Measurements from ENCODE around the gene YEATS4. TPM values are rescaled to one million over a fixed set of nuclear protein-coding genes. Genes with fewer than 3 reads are reported as not detected.

The YEATS4 gene
- polyA plus RNA-seq, 4 donors: 12.5 to 23.6 (median 19.3) TPM

GRCh38 chr12:69388371-69388770 is 28.8 kb downstream of the YEATS4 start:
- peak; percentile 46 to 51 for DNase-seq
- FAIRE-seq: no peak
- no peaks in the 10 kb centered on the region for H3K9me3 ChIP-seq (ENCODE audit: control insufficient read depth in 2 of 2, insufficient read depth in 1 of 2, low read depth in 1 of 2, low read length in 1 of 2)
- H3K27me3 ChIP-seq (ENCODE audit: control insufficient read depth in 3 of 3, insufficient read depth in 3 of 3, low read length in 3 of 3): no peaks in the 10 kb centered on the region
- peaks cover 0 to 8% (median 2%) of the 10 kb centered on the region in 3 donors for H3K36me3 ChIP-seq (ENCODE audit: control insufficient read depth in 3 of 3, insufficient read depth in 2 of 3, low read depth in 1 of 3, low read length in 3 of 3)
- H3K4me1 ChIP-seq (ENCODE audit: control insufficient read depth in 3 of 3, insufficient read depth in 2 of 3, low read depth in 1 of 3, low read length in 2 of 3): no peaks in the 10 kb centered on the region
- 72 to 94% (median 88%) methylated on average over 1 of the region's 1 CpG for WGBS, 3 donors
- no peak overlapping the region for H3K4me3 ChIP-seq (ENCODE audit: low read depth in 1 of 3, low read length in 3 of 3)
- H3K27ac ChIP-seq (ENCODE audit: low read depth in 1 of 3, low read length in 2 of 3): no peak overlapping the region

DNA sequence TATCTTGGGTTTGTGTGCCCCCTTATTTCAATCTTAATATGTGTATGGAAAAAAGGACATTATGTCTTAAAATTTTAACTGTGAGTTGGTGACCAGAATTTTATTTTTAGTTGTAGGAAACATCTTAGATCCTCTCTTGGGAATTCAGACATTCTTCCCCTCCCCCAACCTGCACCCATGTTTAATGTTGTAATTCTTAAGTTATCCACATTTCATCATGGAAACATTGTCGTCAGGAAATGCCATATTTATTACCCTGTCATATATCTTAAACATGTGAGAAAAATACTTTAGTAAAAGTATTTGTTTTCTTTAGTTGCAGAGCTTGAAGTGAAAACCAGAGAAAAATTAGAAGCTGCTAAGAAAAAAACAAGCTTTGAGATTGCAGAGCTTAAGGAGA is 30.3 kb downstream of the YEATS4 start:
- no peak for DNase-seq
- 35 to 52% (median 35%) methylated on average over 1 of the region's 1 CpG for WGBS, 3 donors
- no peak for FAIRE-seq

DNA sequence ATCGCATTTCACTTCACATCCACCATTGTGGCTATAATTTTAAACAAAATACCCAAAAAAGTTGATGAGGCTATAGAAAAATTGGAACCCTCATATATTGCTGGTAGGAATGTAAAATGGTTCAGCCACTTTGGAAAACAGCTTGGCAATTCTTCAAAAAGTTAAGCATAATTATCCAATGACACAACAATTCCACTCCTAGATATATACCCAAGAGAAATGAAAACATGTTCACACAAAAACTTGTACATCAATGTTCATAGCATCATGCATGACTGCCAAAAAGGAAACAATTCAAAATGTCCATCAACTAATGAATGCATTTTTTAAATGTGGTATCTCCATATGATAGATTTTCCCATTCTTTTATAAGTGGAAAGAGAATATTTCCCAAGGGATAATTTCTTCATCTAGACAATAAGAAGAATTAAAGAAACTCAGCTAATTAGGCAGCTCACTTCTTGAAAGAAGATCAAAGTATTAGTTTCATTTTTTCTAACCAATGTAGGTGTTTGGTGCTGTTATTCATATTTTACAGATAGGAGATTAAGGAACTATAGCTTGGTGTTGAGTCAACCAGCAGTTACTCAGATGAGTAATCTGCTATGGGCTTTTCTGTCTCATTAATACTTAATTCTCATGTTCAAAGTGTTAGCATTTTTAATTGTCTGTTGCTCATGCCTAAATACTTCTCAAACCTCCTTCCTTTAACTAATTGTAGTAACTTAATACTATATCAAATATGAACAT is 32.8 kb downstream of the YEATS4 start:
- Histone ChIP-seq H3K36me3 (ENCODE audit: control insufficient read depth in 3 of 3, insufficient read depth in 2 of 3, low read depth in 1 of 3, low read length in 3 of 3) (peaks cover 0 to 8% (median 2%) of the 10 kb centered on the region in 3 donors), H3K27me3 (ENCODE audit: control insufficient read depth in 3 of 3, insufficient read depth in 3 of 3, low read length in 3 of 3) (no peaks in the 10 kb centered on the region), H3K4me3 (ENCODE audit: low read depth in 1 of 3, low read length in 3 of 3) (no peak overlapping the region), H3K9me3 (ENCODE audit: control insufficient read depth in 2 of 2, insufficient read depth in 1 of 2, low read depth in 1 of 2, low read length in 1 of 2) (no peaks in the 10 kb centered on the region), H3K27ac (ENCODE audit: low read depth in 1 of 3, low read length in 2 of 3) (no peak overlapping the region), H3K4me1 (ENCODE audit: control insufficient read depth in 3 of 3, insufficient read depth in 2 of 3, low read depth in 1 of 3, low read length in 2 of 3) (no peaks in the 10 kb centered on the region)
- WGBS, 3 donors: 100% methylated on average over 1 of the region's 1 CpG
- FAIRE-seq (no peak), DNase-seq (no peak)

More for the DNA sequence above, 30.3 kb downstream of the YEATS4 start:
- Histone ChIP-seq H3K9me3 (ENCODE audit: control insufficient read depth in 2 of 2, insufficient read depth in 1 of 2, low read depth in 1 of 2, low read length in 1 of 2) (no peaks in the 10 kb centered on the region), H3K36me3 (ENCODE audit: control insufficient read depth in 3 of 3, insufficient read depth in 2 of 3, low read depth in 1 of 3, low read length in 3 of 3) (peaks cover 0 to 8% (median 2%) of the 10 kb centered on the region in 3 donors), H3K27ac (ENCODE audit: low read depth in 1 of 3, low read length in 2 of 3) (no peak overlapping the region), H3K4me3 (ENCODE audit: low read depth in 1 of 3, low read length in 3 of 3) (no peak overlapping the region), H3K27me3 (ENCODE audit: control insufficient read depth in 3 of 3, insufficient read depth in 3 of 3, low read length in 3 of 3) (no peaks in the 10 kb centered on the region), H3K4me1 (ENCODE audit: control insufficient read depth in 3 of 3, insufficient read depth in 2 of 3, low read depth in 1 of 3, low read length in 2 of 3) (no peaks in the 10 kb centered on the region)

- no peak overlapping the region for H3K27ac ChIP-seq (ENCODE audit: low read depth in 1 of 3, low read length in 2 of 3)
- no peaks in the 10 kb centered on the region for H3K4me1 ChIP-seq (ENCODE audit: control insufficient read depth in 3 of 3, insufficient read depth in 2 of 3, low read depth in 1 of 3, low read length in 2 of 3)
- H3K9me3 ChIP-seq (ENCODE audit: control insufficient read depth in 2 of 2, insufficient read depth in 1 of 2, low read depth in 1 of 2, low read length in 1 of 2): no peaks in the 10 kb centered on the region
- DNase-seq: peak in 1 of 2 donors; percentile 3
- H3K36me3 ChIP-seq (ENCODE audit: control insufficient read depth in 3 of 3, insufficient read depth in 2 of 3, low read depth in 1 of 3, low read length in 3 of 3): peaks cover 0 to 3% (median 2%) of the 10 kb centered on the region in 3 donors
- no peak for FAIRE-seq
- WGBS, 3 donors: 64 to 78% (median 74%) methylated on average over 1 of the region's 1 CpG
- H3K27me3 ChIP-seq (ENCODE audit: control insufficient read depth in 3 of 3, insufficient read depth in 3 of 3, low read length in 3 of 3): no peaks in the 10 kb centered on the region
- no peak overlapping the region for H3K4me3 ChIP-seq (ENCODE audit: low read depth in 1 of 3, low read length in 3 of 3)
Measured at GRCh38 chr12:69396041-69396440, 36.5 kb downstream of the YEATS4 start.

DNA sequence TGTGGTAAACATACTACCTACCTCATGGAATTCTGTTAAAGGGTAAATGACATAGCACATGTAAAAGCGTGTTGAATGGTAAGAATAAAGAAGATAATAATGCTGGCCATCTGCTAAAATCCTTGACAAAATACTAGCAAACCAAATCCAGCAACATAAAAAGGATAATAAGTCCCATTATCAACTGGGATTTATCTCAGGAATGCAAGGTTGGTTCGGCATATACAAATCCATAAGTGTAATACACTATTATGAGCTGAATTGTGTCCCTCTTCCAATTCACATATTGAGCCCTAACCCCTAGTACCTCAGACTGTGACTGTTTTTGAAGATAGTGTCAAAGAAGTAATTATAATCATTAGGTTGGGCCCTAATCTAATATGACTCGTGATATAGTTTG is 37.4 kb downstream of the YEATS4 start:
- 95 to 97% (median 96%) methylated on average over 3 of the region's 3 CpGs for WGBS, 3 donors
- no peaks in the 10 kb centered on the region for H3K9me3 ChIP-seq (ENCODE audit: control insufficient read depth in 2 of 2, insufficient read depth in 1 of 2, low read depth in 1 of 2, low read length in 1 of 2)
- H3K27me3 ChIP-seq (ENCODE audit: control insufficient read depth in 3 of 3, insufficient read depth in 3 of 3, low read length in 3 of 3): no peaks in the 10 kb centered on the region
- no peaks in the 10 kb centered on the region for H3K4me1 ChIP-seq (ENCODE audit: control insufficient read depth in 3 of 3, insufficient read depth in 2 of 3, low read depth in 1 of 3, low read length in 2 of 3)
- no peak overlapping the region for H3K4me3 ChIP-seq (ENCODE audit: low read depth in 1 of 3, low read length in 3 of 3)
- FAIRE-seq: no peak
- H3K36me3 ChIP-seq (ENCODE audit: control insufficient read depth in 3 of 3, insufficient read depth in 2 of 3, low read depth in 1 of 3, low read length in 3 of 3): peaks cover 0 to 3% (median 0%) of the 10 kb centered on the region in 3 donors
- no peak for DNase-seq
- H3K27ac ChIP-seq (ENCODE audit: low read depth in 1 of 3, low read length in 2 of 3): no peak overlapping the region

GRCh38 chr12:69397978-69398377 is 38.4 kb downstream of the YEATS4 start:
- Histone ChIP-seq H3K4me3 (ENCODE audit: low read depth in 1 of 3, low read length in 3 of 3) (no peak overlapping the region), H3K27ac (ENCODE audit: low read depth in 1 of 3, low read length in 2 of 3) (no peak overlapping the region), H3K9me3 (ENCODE audit: control insufficient read depth in 2 of 2, insufficient read depth in 1 of 2, low read depth in 1 of 2, low read length in 1 of 2) (no peaks in the 10 kb centered on the region), H3K36me3 (ENCODE audit: control insufficient read depth in 3 of 3, insufficient read depth in 2 of 3, low read depth in 1 of 3, low read length in 3 of 3) (peaks cover 0 to 2% (median 0%) of the 10 kb centered on the region in 3 donors), H3K27me3 (ENCODE audit: control insufficient read depth in 3 of 3, insufficient read depth in 3 of 3, low read length in 3 of 3) (no peaks in the 10 kb centered on the region), H3K4me1 (ENCODE audit: control insufficient read depth in 3 of 3, insufficient read depth in 2 of 3, low read depth in 1 of 3, low read length in 2 of 3) (no peaks in the 10 kb centered on the region)
- FAIRE-seq: no peak
- DNase-seq: no peak
- 96 to 97% (median 96%) methylated on average over 3 of the region's 3 CpGs for WGBS, 3 donors

DNA sequence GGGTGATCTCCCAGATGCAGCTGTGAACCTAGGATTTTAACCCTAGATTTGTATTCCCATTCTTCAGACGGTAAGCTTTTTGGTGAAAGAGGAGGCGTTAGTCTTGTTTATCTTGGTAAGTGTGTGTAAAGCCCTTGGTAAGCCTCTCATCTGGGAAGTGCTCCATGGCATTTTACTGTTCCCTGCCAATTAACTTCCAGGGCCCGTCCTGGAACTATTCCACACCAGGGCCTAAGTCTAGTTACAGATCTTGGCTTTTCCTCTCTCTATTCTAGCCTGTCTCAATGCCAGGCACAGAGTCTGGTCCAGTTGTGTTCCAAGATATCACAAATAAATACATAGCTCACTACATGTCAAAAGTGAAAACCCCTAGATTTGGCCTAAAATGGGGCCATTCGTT is 42.4 kb downstream of the YEATS4 start:
- 83 to 90% (median 89%) methylated on average over 4 of the region's 4 CpGs for WGBS, 3 donors
- Histone ChIP-seq H3K4me3 (ENCODE audit: low read depth in 1 of 3, low read length in 3 of 3) (no peak overlapping the region), H3K27ac (ENCODE audit: low read depth in 1 of 3, low read length in 2 of 3) (no peak overlapping the region), H3K36me3 (ENCODE audit: control insufficient read depth in 3 of 3, insufficient read depth in 2 of 3, low read depth in 1 of 3, low read length in 3 of 3) (no peaks in the 10 kb centered on the region), H3K4me1 (ENCODE audit: control insufficient read depth in 3 of 3, insufficient read depth in 2 of 3, low read depth in 1 of 3, low read length in 2 of 3) (no peaks in the 10 kb centered on the region), H3K27me3 (ENCODE audit: control insufficient read depth in 3 of 3, insufficient read depth in 3 of 3, low read length in 3 of 3) (no peaks in the 10 kb centered on the region), H3K9me3 (ENCODE audit: control insufficient read depth in 2 of 2, insufficient read depth in 1 of 2, low read depth in 1 of 2, low read length in 1 of 2) (no peaks in the 10 kb centered on the region)
- FAIRE-seq (no peak), DNase-seq (no peak)

DNA sequence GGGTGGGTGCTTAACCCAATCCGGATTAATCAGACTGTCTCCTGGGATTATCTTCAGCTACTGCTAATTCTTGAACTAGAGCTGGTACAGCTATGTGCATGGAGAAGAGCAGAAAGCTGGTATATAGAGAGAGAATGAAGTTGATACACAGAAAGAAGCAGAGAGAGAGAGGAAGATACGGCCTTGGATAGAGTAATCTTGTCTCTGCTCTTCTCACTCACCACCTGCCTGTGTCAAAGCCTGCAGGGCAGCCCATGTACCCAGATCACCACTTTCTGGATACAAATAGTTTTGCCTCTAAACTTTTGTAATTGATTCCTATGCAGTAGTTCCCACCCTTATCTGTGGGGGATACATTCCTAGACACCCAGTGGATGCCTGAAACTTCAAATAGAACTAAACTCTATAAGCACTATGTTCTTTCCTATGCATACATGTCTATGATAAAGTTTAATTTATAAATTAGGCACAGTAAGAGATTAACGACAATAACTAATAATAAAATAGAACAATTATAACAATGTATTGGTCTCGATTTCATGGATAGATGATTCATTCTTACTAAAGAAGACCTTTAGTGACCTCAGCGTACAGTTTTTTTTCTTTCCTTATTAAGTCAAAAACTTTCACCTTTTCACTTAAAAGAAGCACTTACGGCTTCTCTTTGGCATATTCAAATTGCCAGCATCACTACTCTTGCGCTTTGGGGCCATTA is 45.5 kb downstream of the YEATS4 start:
- FAIRE-seq: no peak
- DNase-seq: no peak
- no peaks in the 10 kb centered on the region for H3K36me3 ChIP-seq (ENCODE audit: control insufficient read depth in 3 of 3, insufficient read depth in 2 of 3, low read depth in 1 of 3, low read length in 3 of 3)
- H3K4me1 ChIP-seq (ENCODE audit: control insufficient read depth in 3 of 3, insufficient read depth in 2 of 3, low read depth in 1 of 3, low read length in 2 of 3): no peaks in the 10 kb centered on the region
- H3K9me3 ChIP-seq (ENCODE audit: control insufficient read depth in 2 of 2, insufficient read depth in 1 of 2, low read depth in 1 of 2, low read length in 1 of 2): no peaks in the 10 kb centered on the region
- H3K27ac ChIP-seq (ENCODE audit: low read depth in 1 of 3, low read length in 2 of 3): no peak overlapping the region
- WGBS, 3 donors: 88 to 92% (median 92%) methylated on average over 7 of the region's 7 CpGs
- no peaks in the 10 kb centered on the region for H3K27me3 ChIP-seq (ENCODE audit: control insufficient read depth in 3 of 3, insufficient read depth in 3 of 3, low read length in 3 of 3)
- no peak overlapping the region for H3K4me3 ChIP-seq (ENCODE audit: low read depth in 1 of 3, low read length in 3 of 3)

Data from small intestine (tissue), 7 donors.